Embryonic facial prominence (tissue), 1 donor: ENCODE results near the gene FBXL13.
"Not testable (repeated sequence)": the region's sequence is repeated elsewhere in the genome, so short reads cannot be mapped to it uniquely, and the experiment has no call there.

Source experiments
- DNase-seq: peaks from one replicate; pipeline ENCODE4 v3.0.0-alpha.2; 2016; ENCODE audit errors: extremely low spot score

FBXL13 gene

DNA sequence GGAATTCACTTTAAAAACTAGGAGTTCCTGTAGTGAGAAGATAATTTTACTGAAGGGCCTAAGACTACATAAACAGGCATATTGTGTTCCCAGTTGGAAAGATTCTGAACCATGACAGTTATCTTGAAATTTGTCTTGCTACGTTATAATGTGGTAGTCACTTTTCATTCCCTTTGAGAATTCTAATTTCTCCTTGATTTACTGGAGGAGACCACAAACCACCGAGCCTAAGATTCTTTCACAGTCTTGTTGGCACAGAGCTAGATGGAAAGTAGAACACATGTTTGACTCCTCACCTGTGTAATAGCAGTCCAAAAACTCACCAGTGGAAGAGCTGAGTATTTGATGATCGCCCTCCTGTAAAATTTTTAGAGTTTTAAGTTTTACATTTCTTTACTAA, 5.2 kb upstream of the FBXL13 start:
- DNase-seq, result no peak

DNA sequence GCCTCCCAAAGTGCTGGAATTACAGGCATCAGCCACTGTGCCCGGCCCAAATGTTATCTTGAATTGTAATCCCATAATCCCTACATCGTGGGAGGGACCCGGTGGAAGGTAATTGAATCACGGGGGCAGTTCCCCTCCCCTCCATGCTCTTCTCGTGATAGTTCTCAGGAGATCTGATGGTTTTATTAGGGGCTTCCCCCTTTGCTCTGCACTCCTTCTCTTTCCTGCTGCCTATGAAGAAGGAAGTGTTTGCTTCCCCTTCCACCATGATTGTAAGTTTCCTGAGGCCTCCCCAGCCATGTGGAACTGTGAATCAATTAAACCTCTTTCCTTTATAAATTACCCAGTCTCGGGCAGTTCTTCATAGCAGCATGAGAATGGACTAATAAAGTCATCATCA, 3.6 kb upstream of the FBXL13 start:
- DNase-seq, result not testable (repeated sequence)

DNA sequence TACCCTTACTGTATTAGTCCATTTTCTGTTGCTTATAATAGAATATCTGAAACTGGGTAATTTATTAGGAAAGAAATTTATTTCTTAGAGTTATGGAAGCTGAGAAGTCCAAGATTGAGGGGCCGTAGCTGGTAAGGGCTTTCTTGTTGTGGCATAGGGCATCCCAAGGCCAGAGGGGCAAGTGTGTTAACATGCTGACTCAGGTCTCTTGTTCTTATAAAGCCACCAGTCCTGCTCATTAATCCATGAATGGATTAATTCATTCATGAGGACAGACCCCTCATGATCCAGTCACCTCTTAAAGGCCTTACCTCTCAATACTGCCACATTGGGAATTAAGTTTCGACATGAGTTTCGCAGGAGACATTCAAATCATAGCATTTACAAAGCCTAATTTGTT, 2.7 kb upstream of the FBXL13 start:
- no peak for DNase-seq

DNA sequence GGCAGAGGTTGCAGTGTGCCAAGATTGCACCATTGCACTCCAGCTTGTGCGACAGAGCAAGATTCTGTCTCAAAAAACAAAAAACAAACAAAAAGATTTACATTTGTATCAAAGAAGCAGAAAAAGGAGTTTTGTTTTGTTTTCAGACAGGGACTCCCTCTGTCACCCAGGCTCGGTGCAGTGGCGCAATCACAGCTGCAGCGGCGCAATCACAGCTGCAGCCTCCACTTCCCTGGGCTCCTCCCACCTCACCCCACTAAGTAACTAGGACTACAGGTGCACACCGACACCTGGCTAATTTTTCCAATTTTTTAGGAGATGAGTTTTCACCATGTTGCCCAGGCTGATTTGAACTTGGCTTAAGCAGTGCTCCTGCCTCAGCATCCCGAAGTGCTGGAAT, 2.2 kb upstream of the FBXL13 start:
- DNase-seq, result no peak

DNA sequence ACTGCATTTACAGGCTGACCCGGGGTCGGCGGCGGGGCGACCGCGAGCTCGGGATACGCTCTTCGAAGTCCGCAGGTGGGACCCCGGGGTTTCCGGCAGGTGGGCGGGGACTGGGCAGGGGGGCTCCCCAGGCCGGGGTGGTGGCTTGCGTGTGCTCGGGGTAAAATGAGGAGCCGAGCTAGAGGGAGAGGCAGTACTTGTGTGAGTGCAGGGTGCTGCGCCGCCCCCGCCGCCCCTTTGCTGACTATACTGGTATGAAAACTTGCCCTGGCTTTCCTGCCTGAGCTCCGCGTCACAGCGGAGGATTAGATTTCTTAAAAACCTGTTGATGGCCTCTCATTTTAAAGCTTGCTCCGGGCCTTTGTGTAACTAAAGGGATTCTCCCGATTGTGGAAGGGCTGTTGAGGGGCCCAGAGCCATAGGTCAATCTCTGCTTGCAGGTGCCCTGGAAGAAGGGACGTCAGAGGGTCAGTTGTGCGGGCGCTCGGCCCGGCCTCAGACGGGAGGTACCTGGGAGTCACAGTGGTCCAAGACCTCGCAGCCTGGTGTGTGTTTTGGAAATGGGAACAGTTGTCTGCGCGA, 832 bp upstream of the FBXL13 start:
- DNase-seq, result peak; percentile 52

DNA sequence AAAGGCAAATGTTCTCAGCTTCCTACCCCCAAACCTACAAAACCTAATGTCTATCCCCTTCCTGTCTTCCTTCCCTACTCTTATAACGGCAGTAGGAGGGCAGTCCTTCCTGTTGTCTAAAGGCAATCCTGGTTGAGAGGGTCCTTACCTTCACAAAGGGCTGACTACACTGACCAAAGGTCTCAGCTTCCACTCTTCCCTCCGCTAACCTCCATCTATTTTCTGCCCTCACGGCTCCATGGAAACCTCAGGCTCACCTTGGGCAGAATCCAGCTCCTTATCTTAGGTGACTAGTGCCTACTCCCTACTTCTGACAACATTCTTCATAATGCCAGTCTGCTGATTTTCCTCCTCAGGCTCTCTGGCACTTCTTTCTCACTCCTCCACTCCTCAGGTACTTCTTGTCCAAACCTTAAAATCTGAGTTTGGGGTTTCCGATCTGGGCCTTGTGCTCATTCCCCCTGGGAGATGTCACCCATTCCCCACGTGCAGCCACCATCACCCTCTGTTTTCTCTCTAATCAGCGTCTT, 542 bp downstream of the FBXL13 start:
- DNase-seq, result no peak

DNA sequence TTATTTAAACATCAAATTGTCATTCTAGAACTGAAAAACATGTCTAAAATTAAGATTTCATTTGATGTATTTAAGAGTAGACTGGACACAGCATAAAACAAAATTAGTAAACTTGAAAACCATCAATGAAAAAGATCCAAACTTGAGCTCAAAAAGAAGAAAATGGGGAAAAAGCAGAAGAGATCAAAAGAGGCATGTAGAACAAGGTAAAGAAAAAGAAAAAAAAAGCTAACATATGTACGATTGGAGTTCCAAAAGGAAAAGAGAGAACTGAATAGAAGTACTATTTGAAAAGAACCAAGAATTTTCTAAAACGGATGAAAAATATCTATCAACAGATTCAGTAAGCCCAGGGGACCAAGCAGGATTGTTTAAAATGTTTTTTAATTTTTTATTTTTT, 3.6 kb downstream of the FBXL13 start:
- DNase-seq, result no peak

DNA sequence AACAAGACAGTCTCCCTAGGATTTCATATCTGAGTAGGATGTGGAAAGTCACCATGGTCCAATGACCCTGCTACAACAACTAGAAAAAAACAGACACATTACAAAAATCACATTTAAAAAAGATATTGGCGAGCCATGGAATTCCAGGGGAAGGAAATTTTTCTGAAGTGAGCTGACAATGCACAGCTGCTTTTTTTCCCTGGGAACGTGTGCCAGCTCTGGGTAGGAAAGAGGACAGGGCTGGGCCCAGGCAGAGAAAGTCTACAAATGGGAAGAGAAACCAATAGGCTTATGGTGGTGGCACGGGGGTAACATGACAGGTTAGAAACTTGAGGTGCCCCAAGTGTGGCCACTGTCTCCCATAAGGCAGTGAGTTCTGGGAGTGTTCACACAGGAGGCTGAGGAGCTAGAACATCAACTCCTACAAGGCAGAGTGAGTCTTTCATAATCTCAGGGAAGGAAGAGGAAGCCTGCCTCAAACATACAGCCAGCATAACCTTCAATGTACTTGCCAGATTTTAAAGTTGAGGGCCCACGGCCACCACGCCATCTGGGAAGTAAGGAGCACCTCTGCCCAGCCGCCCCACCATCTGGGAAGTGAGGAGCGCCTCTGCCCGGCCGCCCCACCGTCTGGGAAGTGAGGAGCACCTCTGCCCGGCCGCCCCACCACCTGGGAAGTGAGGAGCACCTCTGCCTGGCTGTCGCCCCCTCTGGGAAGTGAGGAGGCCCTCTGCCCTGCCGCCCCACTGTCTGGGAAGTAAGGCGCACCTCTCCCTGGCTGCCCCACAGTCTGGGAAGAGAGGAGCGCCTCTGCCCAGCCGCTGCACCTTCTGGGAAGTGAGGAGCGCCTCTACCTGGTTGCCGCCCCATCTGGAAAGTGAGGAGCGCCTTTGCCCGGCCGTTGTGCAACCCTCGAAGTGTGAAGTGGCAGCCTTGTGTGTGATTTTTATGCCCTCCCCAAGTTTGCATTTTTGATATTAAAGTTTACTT, 5.9 kb downstream of the FBXL13 start:
- DNase-seq, result no peak

DNA sequence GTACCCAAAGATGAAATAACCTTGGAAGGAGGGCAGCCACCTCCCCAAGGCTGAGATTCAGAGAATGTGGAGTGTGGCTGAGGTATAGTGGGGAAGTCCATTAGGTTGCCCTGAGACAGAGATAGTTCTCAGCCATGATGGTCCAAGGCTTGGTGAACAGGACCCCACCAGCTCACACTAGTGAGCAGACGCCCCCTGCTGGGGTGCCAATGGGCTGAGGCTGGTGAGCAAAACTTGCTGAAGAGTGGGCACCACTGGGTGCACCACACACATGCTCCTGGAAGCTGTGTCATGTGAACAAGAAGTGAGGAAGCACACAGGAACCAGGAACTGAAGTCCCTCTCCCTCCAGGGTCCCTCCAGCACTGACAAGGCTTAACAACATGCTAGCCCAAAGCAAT, 8.9 kb downstream of the FBXL13 start:
- DNase-seq, result no peak

DNA sequence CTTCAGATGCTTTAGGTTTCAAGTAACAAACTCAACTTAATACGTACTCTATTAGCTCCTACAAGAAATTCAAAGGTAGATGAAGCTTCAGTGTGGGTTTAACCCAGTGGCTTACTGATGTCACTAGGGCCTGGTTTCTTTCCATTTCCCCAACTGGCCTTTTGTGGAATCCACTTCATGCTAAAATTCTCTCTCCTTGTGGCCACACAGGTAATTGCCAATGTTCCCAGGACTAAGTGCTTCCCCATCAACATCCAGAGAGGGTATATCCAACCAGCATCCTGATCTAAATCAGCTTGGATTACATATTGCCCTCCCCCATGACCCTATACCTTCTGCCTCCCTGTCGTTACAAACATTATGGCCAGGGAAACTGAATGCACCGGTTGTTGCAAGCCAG, 10.7 kb downstream of the FBXL13 start:
- DNase-seq, result no peak

DNA sequence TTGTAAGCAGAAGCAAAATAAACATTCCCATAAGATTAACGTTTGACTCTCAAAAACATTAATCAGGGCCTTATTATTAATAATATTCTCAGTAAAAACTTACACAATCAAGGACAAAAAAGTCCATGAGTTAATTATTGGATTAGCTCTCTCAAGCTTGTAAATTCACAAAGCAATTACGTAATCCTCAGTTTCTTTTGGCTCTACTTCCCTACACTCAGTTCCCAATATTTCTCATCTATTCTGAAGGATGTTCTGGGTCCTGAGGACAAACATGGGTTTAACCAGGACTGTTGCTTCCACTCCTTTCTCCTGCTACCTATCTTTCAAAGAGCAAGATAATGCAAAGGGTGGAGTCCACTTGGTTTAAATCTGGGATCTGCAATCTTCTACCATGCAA, 15.1 kb downstream of the FBXL13 start:
- DNase-seq, result no peak

DNA sequence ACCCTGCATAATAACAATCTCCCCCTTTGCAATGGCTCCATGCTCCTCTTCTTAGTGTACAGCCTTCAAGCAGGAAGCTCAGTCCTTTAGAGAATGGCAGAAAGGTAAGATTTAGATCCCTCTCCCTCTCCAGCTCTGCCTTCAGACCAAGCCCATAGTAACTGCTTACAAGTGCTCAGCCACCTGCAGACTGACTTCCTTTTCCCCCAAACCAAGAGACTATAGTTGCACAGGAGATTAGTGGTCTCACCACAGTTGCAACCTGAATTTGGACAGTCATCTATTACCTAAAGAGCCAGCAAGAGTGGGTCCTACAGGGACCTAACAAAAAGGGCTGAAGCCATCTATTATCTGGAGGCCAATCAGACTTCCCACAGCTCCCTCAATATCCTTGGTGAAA, 16.5 kb downstream of the FBXL13 start:
- no peak for DNase-seq

DNA sequence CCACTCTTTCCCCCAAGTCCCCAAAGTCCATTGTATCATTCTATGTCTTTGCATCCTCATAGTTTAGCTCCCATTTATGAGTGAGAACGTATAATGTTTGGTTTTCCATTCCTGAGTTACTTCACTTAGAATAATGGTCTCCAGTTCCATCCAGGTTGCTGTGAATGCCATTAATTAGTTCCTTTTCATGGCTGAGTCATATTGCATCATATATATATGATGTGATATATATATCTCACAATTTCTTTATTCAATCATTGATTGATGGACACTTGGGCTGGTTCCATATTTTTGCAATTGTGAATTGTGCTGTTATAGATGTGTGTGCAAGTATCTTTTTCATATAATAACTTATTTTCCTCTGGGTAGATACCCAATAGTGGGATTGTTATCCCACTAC, 18.6 kb downstream of the FBXL13 start:
- not testable (repeated sequence) for DNase-seq

DNA sequence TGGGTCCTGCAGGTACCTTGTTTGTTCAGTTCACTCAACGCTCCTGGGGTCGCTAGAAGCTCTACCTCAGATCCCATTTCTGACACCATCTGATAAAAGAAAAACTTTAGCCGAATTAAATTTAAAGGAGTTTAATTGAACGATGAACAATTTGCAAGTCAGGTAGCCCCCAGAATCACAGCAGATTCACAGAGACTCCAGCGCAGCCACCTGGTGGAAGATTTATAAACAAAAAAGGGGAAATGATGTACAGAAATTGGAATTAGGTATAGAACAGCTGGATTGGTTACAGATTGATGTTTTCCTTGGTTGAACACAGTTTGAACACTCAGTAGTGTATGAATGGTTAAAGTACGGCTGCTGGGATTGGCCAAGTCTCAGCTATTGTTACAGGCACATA, 23.1 kb downstream of the FBXL13 start:
- no peak for DNase-seq

DNA sequence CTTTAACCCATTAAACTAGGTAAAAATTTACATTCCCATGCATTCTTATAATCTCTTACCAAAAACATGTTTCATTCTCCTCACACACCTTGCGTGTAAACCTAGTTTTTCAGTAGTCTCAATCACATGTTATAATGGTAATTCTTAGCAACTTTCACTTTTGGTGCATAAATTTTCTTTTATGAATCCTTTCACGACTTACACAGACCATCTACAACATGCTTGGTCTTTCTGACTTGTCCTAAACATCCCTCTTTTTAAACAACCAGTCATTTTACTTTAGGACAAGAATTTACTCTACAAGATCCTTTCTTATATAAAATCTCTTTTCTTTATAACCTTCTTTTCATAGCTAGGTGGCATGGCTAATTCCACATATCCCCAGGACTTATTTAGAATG, 25.8 kb downstream of the FBXL13 start:
- DNase-seq, result no peak

DNA sequence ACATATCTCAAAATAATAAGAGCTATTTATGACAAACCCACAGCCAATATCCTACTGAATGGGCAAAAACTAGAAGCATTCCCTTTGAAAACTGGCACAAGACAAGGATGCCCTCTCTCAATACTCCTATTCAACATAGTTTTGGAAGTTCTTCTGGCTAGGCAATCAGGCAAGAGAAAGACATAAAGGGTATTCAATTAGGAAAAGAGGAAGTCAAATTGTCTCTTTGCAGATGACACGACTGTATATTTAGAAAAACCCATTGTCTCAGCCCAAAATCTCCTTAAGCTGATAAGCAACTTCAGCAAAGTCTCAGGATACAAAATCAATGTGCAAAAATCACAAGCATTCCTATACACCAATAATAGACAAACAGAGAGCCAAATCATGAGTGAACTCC, 32.8 kb downstream of the FBXL13 start:
- DNase-seq, result not testable (repeated sequence)

DNA sequence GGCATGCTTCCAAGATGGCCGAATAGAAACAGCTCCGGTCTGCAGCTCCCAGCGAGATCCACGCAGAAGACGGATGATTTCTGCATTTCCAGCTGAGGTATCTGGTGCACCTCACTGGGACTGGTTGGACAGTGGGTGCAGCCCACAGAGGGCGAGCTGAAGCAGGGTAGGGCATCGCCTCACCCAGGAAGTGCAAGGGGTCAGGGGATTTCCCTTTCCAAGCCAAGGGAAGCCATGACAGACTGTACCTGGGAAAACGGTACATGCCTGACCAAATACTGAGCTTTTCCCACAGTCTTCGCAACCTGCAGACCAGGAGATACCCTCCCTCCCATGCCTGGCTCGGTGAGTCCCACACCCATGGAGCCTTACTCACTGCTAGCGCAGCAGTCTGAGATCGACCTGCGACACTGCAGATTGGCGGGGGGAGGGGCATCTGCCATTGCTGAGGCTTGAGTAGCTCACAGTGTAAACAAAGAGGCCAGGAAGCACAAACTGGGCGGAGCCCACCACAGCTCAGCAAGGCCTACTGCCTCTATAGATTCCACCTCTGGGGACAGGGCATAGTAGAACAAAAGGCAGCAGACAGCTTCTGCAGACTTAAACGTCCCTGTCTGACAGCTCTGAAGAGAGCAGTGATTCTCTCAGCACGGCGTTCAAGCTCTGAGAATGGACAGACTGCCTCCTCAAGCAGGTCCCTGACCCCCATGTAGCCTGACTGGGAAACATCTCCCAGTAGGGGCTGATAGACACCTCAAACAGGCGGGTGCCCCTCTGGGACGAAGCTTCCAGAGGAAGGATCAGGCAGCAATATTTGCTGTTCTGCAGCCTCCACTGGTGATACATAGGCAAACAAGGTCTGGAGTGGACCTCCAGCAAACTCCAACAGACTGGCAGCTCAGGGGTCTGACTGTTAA, 36.5 kb downstream of the FBXL13 start:
- DNase-seq, result not testable (repeated sequence)

DNA sequence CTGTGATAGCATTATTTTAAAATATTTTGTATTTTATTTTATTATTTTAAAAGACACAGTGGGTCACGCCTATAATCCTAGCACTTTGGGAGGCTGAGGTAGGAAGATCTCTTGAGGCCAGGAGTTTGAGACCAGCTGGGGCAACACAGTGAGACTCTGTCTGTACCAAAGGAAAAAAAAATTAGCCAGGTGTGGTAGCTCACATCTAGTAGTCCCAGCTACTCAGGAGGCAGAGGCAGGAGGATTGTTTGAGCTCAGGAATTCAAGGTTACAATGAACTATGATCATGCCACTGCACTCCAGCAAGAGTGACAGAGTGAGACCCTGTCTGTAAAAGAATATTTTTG, 37.1 kb downstream of the FBXL13 start:
- DNase-seq, result no peak

DNA sequence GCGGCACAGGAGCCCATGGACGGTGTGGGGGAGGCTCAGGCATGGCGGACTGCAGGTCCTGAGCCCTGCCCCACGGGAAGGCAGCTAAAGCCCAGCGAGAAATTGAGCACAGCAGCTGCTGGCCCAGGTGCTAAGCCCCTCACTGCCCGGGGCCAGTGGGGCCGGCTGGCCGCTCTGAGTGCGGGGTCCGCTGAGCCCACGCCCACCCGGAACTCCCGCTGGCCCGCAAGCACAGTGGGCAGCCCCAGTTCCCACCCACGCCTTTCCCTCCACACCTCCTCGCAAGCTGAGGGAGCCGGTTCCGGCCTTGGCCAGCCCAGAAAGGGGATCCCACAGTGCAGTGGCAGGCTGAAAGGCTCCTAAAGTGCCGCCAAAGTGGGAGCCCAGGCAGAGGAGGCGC, 40.3 kb downstream of the FBXL13 start:
- not testable (repeated sequence) for DNase-seq

DNA sequence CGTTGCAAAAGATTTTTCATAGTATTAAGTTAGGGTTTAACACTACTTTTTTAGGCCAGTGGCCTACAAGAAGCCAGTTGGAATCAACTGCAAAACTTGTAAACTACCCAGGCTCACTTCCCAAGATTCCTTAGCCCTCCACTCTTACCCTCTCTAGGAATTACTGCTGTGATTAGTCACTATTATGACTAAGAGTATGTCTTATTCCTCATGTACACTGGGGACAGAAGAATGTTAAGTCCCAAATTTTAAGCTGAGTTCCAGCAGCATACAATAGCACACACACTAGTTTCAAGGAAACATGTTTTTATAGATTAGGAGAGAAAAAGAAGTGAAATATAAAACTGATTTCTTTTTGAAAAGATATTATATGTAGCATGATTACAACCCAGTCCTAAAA, 42.8 kb downstream of the FBXL13 start:
- no peak for DNase-seq

DNA sequence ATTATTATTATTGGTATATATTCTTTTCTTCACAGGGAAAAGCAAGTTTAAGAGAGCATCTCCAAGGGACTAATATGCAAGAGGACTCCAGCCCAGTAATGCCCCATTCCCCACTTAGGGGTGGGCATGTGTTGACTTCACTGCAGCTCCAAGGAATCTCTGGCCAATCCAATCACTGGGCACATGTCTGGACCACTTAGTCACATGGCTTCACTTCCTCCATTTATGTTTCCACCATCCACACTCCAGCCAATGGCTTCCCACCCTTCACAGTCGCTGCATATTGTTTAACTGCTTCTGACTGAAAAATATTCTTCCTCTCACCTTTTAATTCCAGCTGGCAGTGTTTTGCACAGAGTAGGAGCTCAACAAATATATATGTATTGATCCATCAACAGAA, 43.6 kb downstream of the FBXL13 start:
- no peak for DNase-seq

DNA sequence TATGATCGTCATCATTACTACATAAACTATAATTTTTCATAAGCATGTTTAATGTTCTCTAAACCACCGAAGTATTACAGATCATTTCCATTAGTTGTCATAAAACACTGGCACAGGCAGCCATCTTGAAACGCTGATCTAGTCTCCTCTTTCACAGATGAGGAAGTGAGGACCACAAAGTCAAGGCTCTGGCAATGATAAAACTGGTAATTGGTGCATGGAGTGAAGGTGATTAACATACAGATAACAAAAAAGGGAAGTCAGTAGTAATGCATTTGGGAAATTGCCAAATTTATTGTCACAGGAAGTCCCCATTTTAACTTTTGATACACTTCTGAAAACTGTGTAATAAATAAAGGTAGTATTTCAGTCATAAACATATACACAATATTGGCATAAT, 49.3 kb downstream of the FBXL13 start:
- DNase-seq, result no peak
